ENCODE results near the gene AFAP1.

AFAP1 gene

GRCh38 chr4:7817877-7818398 lies 121.7 kb downstream of the AFAP1 start:
- DNase-seq: no peak

- no peak for DNase-seq
Measured at GRCh38 chr4:7816771-7817170, 122.9 kb downstream of the AFAP1 start.

GRCh38 chr4:7815981-7816380 lies 123.7 kb downstream of the AFAP1 start:
- no peak for DNase-seq

GRCh38 chr4:7815562-7815961 lies 124.1 kb downstream of the AFAP1 start:
- no peak for DNase-seq

GRCh38 chr4:7814451-7814850 lies 125.2 kb downstream of the AFAP1 start:
- DNase-seq: no peak

- no peak for DNase-seq
Measured at GRCh38 chr4:7813674-7814073, 126.0 kb downstream of the AFAP1 start.

- DNase-seq: no peak
Measured at GRCh38 chr4:7812921-7813320, 126.7 kb downstream of the AFAP1 start.

- no peak for DNase-seq
Measured at GRCh38 chr4:7812231-7812857, 127.3 kb downstream of the AFAP1 start.

GRCh38 chr4:7811536-7812191 lies 128.0 kb downstream of the AFAP1 start:
- DNase-seq: no peak

GRCh38 chr4:7810783-7811535 lies 128.7 kb downstream of the AFAP1 start:
- DNase-seq: no peak

- DNase-seq: no peak
Measured at GRCh38 chr4:7808752-7809151, 130.9 kb downstream of the AFAP1 start.

- no peak for DNase-seq
Measured at GRCh38 chr4:7808181-7808580, 131.5 kb downstream of the AFAP1 start.

- no peak for DNase-seq
Measured at GRCh38 chr4:7807351-7807921, 132.2 kb downstream of the AFAP1 start.

GRCh38 chr4:7806338-7807090 lies 133.1 kb downstream of the AFAP1 start:
- no peak for DNase-seq

- no peak for DNase-seq
Measured at GRCh38 chr4:7805533-7806337, 133.9 kb downstream of the AFAP1 start.

GRCh38 chr4:7804756-7805385 lies 134.8 kb downstream of the AFAP1 start:
- DNase-seq: no peak

- peak; percentile 71 to 82 for DNase-seq
Measured at GRCh38 chr4:7803992-7804755, 135.5 kb downstream of the AFAP1 start.

GRCh38 chr4:7803371-7803770 lies 136.3 kb downstream of the AFAP1 start:
- DNase-seq: no peak

- DNase-seq: peak; percentile 72 to 84
Measured at GRCh38 chr4:7802093-7802726, 137.5 kb downstream of the AFAP1 start.

GRCh38 chr4:7801641-7802040 lies 138.0 kb downstream of the AFAP1 start:
- no peak for DNase-seq
